Stimulated activated naive CD8-positive, alpha-beta T cell treated with anti-CD3 and anti-CD28 coated beads, Interleukin-15, Interleukin-2, amounts not matched to agents 100 ng/mL and 50 ng/mL, for 24 hours (primary cell): Measurements from ENCODE around the gene CCDC33.

Source experiments
- H3K27ac Mint-ChIP-seq: one replicate; pipeline ENCODE4 v1.8.0; 2021; ENCODE audit warnings: mild to moderate bottlenecking, mixed read lengths
- H3K27me3 Mint-ChIP-seq: one replicate; pipeline ENCODE4 v1.8.0; 2021; ENCODE audit warnings: mixed read lengths
- H3K36me3 Mint-ChIP-seq: one replicate; pipeline ENCODE4 v1.8.0; 2021; ENCODE audit warnings: low read depth, mixed read lengths
- H3K4me1 Mint-ChIP-seq: one replicate; pipeline ENCODE4 v1.8.0; 2021; ENCODE audit warnings: low read depth, mixed read lengths
- H3K4me3 Mint-ChIP-seq: one replicate; pipeline ENCODE4 v1.8.0; 2021; ENCODE audit warnings: mild to moderate bottlenecking, mixed read lengths
- H3K9me3 Mint-ChIP-seq: one replicate; pipeline ENCODE4 v1.8.0; 2021; ENCODE audit warnings: mixed read lengths

Gene CCDC33

GRCh38 chr15:74215958-74216357 lies 20.2 kb upstream of the CCDC33 start:
- H3K9me3 Mint-ChIP-seq: no peaks in the 10 kb centered on the region
- H3K36me3 Mint-ChIP-seq: no peaks in the 10 kb centered on the region
- H3K4me3 Mint-ChIP-seq: no peak overlapping the region
- no peaks in the 10 kb centered on the region for H3K4me1 Mint-ChIP-seq
- no peak overlapping the region for H3K27ac Mint-ChIP-seq
- H3K27me3 Mint-ChIP-seq: peaks cover 16% of the 10 kb centered on the region

GRCh38 chr15:74216949-74217348 lies 19.2 kb upstream of the CCDC33 start:
- H3K36me3 Mint-ChIP-seq: no peaks in the 10 kb centered on the region
- H3K9me3 Mint-ChIP-seq: no peaks in the 10 kb centered on the region
- peaks cover 13% of the 10 kb centered on the region for H3K27me3 Mint-ChIP-seq
- H3K4me3 Mint-ChIP-seq: no peak overlapping the region
- H3K27ac Mint-ChIP-seq: no peak overlapping the region
- H3K4me1 Mint-ChIP-seq: no peaks in the 10 kb centered on the region

- Mint-ChIP-seq H3K27me3 (peaks cover 18% of the 10 kb centered on the region), H3K9me3 (no peaks in the 10 kb centered on the region), H3K36me3 (no peaks in the 10 kb centered on the region), H3K27ac (no peak overlapping the region), H3K4me3 (no peak overlapping the region), H3K4me1 (no peaks in the 10 kb centered on the region)
Observed at GRCh38 chr15:74217907-74218885, 17.9 kb upstream of the CCDC33 start.

- no peaks in the 10 kb centered on the region for H3K9me3 Mint-ChIP-seq
- H3K4me1 Mint-ChIP-seq: peaks cover 7% of the 10 kb centered on the region
- no peak overlapping the region for H3K27ac Mint-ChIP-seq
- no peak overlapping the region for H3K4me3 Mint-ChIP-seq
- H3K27me3 Mint-ChIP-seq: peaks cover 19% of the 10 kb centered on the region
- H3K36me3 Mint-ChIP-seq: no peaks in the 10 kb centered on the region
Observed at GRCh38 chr15:74220475-74221248, 15.5 kb upstream of the CCDC33 start.

- Mint-ChIP-seq H3K4me1 (peaks cover 7% of the 10 kb centered on the region), H3K4me3 (no peak overlapping the region), H3K27me3 (peaks cover 19% of the 10 kb centered on the region), H3K27ac (no peak overlapping the region), H3K36me3 (no peaks in the 10 kb centered on the region), H3K9me3 (no peaks in the 10 kb centered on the region)
Observed at GRCh38 chr15:74221399-74222239, 14.5 kb upstream of the CCDC33 start.

- Mint-ChIP-seq H3K36me3 (no peaks in the 10 kb centered on the region), H3K4me3 (no peak overlapping the region), H3K4me1 (peaks cover 7% of the 10 kb centered on the region), H3K27me3 (peaks cover 19% of the 10 kb centered on the region), H3K9me3 (no peaks in the 10 kb centered on the region), H3K27ac (no peak overlapping the region)
Observed at GRCh38 chr15:74222240-74223119, 13.6 kb upstream of the CCDC33 start.

GRCh38 chr15:74225928-74226327 lies 10.2 kb upstream of the CCDC33 start:
- Mint-ChIP-seq H3K9me3 (no peaks in the 10 kb centered on the region), H3K4me3 (no peak overlapping the region), H3K36me3 (no peaks in the 10 kb centered on the region), H3K27ac (no peak overlapping the region), H3K4me1 (peaks cover 7% of the 10 kb centered on the region), H3K27me3 (peaks cover 12% of the 10 kb centered on the region)

GRCh38 chr15:74226761-74227540 lies 9.2 kb upstream of the CCDC33 start:
- no peak overlapping the region for H3K4me3 Mint-ChIP-seq
- H3K4me1 Mint-ChIP-seq: peaks cover 7% of the 10 kb centered on the region
- no peak overlapping the region for H3K27ac Mint-ChIP-seq
- no peaks in the 10 kb centered on the region for H3K9me3 Mint-ChIP-seq
- no peaks in the 10 kb centered on the region for H3K36me3 Mint-ChIP-seq
- H3K27me3 Mint-ChIP-seq: peaks cover 12% of the 10 kb centered on the region

- H3K4me3 Mint-ChIP-seq: no peak overlapping the region
- H3K9me3 Mint-ChIP-seq: no peaks in the 10 kb centered on the region
- peaks cover 7% of the 10 kb centered on the region for H3K27me3 Mint-ChIP-seq
- H3K27ac Mint-ChIP-seq: no peak overlapping the region
- peaks cover 7% of the 10 kb centered on the region for H3K4me1 Mint-ChIP-seq
- no peaks in the 10 kb centered on the region for H3K36me3 Mint-ChIP-seq
Observed at GRCh38 chr15:74227968-74228722, 8.0 kb upstream of the CCDC33 start.

- no peaks in the 10 kb centered on the region for H3K36me3 Mint-ChIP-seq
- H3K4me3 Mint-ChIP-seq: no peak overlapping the region
- H3K27ac Mint-ChIP-seq: no peak overlapping the region
- H3K4me1 Mint-ChIP-seq: peaks cover 2% of the 10 kb centered on the region
- H3K27me3 Mint-ChIP-seq: peaks cover 2% of the 10 kb centered on the region
- no peaks in the 10 kb centered on the region for H3K9me3 Mint-ChIP-seq
Observed at GRCh38 chr15:74228723-74229081, 7.4 kb upstream of the CCDC33 start.

- H3K27me3 Mint-ChIP-seq: no peaks in the 10 kb centered on the region
- H3K4me1 Mint-ChIP-seq: no peaks in the 10 kb centered on the region
- no peak overlapping the region for H3K27ac Mint-ChIP-seq
- H3K36me3 Mint-ChIP-seq: no peaks in the 10 kb centered on the region
- H3K4me3 Mint-ChIP-seq: no peak overlapping the region
- no peaks in the 10 kb centered on the region for H3K9me3 Mint-ChIP-seq
Observed at GRCh38 chr15:74229686-74230085, 6.4 kb upstream of the CCDC33 start.

GRCh38 chr15:74231475-74231874 lies 4.7 kb upstream of the CCDC33 start:
- H3K4me1 Mint-ChIP-seq: no peaks in the 10 kb centered on the region
- H3K27ac Mint-ChIP-seq: no peak overlapping the region
- H3K36me3 Mint-ChIP-seq: no peaks in the 10 kb centered on the region
- no peak overlapping the region for H3K4me3 Mint-ChIP-seq
- H3K9me3 Mint-ChIP-seq: no peaks in the 10 kb centered on the region
- H3K27me3 Mint-ChIP-seq: peaks cover under 1% of the 10 kb centered on the region

- Mint-ChIP-seq H3K27ac (no peak overlapping the region), H3K27me3 (peaks cover 4% of the 10 kb centered on the region), H3K9me3 (no peaks in the 10 kb centered on the region), H3K36me3 (no peaks in the 10 kb centered on the region), H3K4me1 (no peaks in the 10 kb centered on the region), H3K4me3 (no peak overlapping the region)
Observed at GRCh38 chr15:74233373-74233772, 2.8 kb upstream of the CCDC33 start.
